Amniotic stem cell (primary cell): ENCODE data around the gene PARP3.

Experiments used
- DNase-seq: peaks from one replicate; lab custom pipeline; 2025; lab: John Stamatoyannopoulos, UW

Gene PARP3

GRCh38 chr3:51966922-51967383 is 24.8 kb downstream of the PARP3 start:
- no peak for DNase-seq

DNA sequence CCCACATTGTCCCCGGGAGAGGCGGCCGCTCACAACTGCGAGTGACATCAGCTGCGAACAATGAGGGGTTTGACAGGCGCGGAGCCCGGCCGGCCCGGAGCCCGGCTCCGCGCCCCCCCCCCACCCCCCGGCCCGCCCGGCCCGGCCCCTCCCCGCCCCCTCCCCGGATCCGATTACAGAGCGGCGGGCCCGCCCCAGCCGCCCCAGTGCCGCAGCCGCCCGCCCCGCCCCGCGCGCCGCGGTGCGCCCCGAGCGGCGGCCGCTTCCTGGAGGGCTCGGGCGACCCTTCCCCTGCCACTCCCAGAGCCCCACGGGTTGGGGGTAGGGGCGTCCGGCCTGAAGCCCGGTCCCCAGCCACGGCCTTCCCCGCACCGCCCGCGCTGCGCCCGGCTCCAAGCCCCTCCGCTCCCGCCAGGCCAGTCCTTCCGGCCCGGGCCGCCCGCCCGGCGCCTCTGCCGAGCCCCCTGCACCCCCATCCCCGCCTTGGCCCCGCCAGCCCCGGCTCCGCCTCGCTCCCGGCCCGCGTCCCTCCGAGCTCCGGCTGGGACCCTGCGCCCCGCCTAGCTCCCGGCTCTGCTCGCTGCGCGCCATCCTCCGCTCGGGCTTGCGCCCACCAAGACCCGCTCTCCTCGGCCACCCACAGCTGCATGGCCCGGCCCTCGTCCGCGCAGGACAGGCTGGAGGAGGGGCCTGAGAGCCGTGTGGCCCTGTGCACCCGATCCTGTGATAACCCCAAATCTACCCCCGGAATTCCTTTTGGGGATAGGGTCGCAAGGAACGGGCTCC is 25.4 kb downstream of the PARP3 start, which contains the start of gene PCBP4:
Gene PCBP4, minus strand, starts transcription at position 71 of the 786 bp plus-strand sequence. CDS start 6,214 bp downstream, outside the sequence.
- no peak for DNase-seq

GRCh38 chr3:51968170-51968775 is 26.1 kb downstream of the PARP3 start:
- no peak for DNase-seq

DNA sequence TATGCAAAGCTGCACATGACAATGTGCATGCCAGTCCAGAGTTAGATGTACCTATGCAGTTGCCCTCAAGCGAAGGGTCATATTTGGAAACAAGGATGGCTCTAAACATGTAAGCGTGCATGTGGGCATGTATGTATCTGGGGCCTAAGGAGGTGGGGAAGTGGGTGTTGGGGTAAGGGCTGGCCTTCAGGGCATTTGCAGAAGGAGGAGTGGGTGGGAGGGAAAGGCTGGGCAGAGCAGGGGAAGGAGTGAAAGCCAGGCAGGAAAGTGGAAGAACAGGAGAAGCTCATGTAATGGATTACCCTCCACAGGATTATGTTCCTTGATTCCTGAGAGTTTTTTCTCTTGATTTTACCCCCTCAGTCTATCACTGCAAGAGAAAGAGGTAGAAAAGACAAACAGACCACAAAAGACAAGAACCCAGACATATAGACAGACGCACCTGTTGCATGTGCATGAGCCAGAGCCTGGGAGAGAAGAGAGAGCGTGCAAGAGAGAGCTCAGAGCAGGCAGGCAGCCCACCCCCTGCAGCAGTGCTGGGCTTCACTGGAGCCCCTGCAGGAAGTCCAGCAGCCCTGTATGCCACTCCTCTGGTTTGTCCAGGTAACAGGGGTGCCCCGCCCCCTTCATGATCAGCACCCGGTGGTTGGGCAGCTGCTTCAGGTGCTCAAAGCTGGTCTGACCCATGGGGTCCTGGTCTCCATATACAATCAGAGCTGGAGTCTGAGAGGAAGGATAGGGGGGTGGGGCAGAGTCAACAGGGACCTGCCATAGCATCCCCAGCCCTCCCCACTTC is 26.9 kb downstream of the PARP3 start:
- no peak for DNase-seq

GRCh38 chr3:51969841-51970240 is 27.7 kb downstream of the PARP3 start:
- no peak for DNase-seq

DNA sequence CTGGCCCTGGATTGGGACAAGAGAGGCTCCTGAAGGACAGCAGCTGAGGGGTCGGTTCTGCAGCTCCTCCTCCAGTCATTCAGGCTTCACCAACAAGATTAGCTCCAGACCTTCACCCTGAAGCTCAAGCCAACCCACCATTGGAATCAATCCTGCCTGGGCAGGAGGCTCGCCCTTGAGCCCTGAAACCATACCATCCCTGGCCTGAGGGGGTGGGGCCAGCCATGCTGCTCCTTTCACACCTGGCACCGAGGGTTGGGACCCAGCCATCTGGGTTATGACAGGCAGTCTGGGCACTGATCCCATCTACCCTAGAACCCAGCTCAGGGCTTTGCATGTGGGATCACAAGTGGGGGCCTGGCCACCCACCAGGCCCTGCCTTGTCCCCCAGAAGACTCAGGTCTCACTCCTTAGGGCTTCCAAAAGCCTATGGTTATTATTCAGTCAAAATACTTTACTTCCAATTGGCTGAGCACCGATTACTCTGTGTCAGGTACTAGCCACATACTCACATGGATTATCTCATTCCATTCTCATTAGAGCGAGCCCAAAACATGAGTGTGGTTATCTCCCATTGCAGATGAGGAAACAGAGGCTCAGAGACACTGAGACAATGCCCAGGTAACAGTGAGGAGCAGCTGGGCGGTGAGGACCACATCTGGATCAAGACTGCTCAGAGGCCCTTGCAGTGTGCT is 28.6 kb downstream of the PARP3 start:
- DNase-seq, result no peak

- no peak for DNase-seq
These were observed 29.2 kb downstream of the PARP3 start for GRCh38 chr3:51971350-51971749.

- DNase-seq, result no peak
These were observed 32.3 kb downstream of the PARP3 start for GRCh38 chr3:51974277-51974962.

DNA sequence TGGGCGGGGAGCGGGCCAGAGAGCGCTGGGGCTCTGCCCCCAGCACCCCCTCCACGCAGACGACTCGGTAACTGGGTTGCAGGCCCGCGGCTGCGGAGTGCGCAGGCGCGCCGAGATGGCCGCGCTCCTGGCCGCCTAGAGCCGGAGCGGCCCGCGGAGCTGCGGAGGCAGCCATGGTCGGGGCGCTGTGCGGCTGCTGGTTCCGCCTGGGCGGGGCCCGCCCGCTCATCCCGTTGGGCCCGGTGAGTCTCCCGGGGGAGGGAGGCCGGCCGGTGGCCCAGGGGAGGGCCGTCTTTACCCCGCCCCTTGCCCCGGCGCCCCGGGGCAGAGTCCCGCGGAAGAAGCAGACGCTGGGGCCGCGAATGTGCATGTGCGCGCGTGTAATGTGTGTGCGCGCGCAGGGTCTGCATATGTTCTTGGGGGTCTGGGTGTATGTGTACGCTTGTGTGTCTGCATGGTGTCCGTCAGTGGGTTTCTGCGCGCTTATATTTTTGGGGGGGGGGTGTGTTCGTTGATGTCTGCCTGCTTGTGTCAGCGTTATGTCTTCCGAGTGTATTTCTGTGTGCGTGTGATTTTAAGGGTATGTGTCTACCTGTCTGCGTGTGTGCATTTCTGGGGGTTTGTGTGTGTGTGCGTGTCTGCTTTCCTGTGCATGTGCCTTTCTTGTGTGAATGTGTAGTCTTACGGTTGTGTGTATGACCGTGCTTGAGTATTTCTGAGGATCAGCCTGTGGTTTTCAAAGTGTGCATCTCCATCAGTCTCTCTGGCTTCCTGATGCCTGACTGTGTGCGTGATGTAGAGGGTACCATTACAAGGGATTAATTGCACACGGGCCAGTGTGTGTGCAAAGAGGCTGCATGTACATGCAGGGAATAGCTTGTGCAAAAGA is 33.0 kb downstream of the PARP3 start, which contains the start of gene ABHD14A:
Gene ABHD14A, plus strand, starts transcription at position 102 of the 889 bp plus-strand sequence. Its CDS starts 72 bp downstream, at position 174.
- DNase-seq, result no peak

GRCh38 chr3:51975852-51976549 is 33.8 kb downstream of the PARP3 start:
- DNase-seq, result no peak

DNA sequence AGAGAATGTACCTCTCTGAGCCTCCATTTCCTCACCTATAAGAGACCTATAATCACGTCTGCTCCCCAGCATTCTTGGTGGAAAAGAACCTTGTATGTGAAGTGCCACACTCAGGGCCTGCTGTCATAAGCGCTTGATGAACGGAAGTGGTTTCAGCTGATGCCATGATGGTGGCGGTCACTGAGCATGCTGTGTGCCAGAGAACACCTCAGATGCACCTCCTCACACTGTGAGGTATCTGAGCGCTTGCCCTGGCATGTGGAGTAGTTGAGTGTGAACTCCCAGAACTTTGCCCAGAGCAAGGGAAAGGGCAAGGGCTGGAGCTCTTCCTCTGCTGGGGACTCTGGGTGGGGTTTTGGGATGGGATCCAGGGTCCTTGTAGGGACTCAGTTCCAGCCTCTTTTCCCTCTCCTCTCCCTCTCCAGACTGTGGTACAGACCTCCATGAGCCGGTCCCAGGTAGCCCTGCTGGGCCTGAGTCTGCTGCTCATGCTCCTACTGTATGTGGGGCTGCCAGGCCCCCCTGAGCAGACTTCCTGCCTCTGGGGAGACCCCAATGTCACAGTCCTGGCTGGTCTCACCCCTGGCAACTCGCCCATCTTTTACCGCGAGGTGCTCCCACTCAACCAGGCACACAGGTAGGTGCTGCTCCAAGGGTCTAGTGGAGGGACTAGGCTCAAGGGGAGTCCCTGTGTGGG is 35.4 kb downstream of the PARP3 start:
- no peak for DNase-seq

DNA sequence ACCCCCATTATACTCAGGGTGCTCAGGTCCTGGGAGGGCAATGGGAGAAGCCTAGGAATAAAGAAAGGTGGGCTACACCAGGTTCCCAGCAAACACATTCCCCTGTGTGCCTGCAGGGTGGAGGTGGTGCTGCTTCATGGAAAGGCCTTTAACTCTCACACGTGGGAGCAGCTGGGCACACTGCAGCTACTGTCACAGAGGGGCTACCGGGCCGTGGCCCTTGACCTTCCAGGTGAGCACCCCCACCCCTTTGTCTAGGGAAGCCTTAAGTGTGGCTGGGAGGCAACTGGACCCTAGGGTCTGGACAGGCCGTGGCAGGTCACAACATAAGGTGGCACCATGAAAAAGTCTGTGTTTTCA is 36.0 kb downstream of the PARP3 start:
- no peak for DNase-seq

- no peak for DNase-seq
These were observed 38.1 kb downstream of the PARP3 start for GRCh38 chr3:51980253-51980652.

DNA sequence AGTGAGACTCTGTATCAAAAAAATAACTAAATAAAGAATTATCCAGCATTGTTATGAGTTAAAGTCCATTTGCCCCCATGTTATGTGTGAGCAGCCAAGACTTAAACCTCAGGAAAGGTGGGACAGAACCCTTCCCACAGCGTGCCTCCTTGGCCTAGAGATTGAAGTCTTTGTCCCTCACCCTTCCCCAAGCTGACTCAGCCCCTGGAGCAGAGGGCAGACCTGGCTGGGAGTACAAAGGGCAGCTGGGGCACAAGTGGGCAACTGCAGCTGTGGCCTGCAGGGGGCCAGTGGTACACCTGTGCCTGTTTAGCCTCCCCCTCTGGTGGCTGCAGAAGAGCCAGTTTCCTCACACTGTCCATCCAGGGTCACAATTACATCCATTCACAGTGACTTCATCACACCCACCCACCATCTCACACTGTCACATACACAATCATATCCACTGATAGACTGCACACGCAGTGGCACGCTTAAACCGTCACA is 40.2 kb downstream of the PARP3 start:
- DNase-seq, result no peak

DNA sequence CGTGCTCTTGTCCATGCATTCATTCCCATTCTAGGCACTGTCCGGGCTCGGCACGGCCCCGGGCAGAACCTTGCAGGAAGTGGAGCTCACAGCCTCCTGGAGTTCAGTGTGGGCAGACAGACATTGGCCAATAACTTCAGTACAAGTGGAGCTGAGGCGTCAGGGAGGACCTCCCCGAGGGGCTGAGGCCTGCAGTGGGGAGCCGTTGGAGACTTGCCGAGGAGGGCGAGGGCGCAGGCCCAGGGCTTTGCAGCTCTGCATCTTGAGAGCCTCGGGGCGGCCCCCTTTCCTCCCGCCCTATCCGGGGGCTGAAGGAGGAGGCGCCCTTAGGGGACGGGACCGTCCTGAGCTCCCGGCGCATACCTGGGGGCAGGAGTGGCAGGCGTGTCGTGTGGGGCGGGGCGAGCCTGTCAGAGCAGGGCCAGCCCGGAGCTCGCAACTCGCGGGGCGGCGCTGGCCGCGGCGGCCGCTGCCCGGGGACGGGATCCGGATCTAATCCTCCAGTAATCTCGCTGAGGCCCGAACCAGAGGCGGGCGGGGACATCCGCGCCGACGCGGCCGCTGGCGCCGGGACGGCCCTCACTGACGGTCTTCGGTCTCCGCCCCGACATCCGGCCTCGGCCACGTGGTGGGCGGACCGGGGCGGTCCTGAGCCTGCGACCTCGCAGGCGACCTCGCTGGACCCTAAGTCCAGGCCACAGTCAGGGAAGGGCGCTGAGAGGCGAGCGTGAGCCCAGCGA is 40.8 kb downstream of the PARP3 start, which contains the start of gene ACY1:
Gene ACY1, plus strand, starts transcription at position 698 of the 740 bp plus-strand sequence. CDS start 530 bp downstream, outside the sequence.
- peak; percentile 69 for DNase-seq

DNA sequence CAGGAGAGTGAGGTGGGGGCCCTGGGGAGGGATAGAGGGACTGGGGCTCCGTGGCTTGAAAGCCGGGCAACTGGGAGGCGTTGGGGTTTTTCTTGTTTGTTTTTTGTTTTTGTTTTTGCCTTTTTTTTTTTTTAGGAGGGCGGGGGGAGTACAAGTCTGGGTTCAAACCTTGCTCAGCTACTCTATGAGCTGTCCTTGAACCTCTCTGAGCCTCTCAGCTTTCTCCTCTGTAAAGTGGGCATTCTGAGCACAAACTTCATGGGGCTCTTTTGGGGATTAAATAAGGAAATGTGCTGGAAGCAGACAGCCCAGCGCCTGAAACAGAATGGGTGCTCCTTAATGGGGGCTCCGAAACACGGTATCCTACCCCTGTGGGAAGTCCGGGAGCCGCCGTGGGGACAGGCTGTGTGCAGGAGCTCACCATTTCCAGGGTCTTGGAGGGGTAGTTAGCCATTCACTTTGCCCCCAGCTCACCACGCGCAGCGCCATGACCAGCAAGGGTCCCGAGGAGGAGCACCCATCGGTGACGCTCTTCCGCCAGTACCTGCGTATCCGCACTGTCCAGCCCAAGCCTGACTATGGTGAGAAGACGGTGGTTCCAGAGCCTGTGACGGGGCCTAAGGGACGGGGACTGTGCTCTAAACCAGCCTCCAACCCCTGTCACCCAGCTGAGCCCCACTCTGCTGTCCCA is 41.6 kb downstream of the PARP3 start:
- no peak for DNase-seq

- DNase-seq, result no peak
These were observed 42.1 kb downstream of the PARP3 start for GRCh38 chr3:51984269-51984647.
